SK-N-MC (cell line): ENCODE data around the gene AMIGO3.

Source experiments
- EZH2 ChIP-seq: fragments of 200-600 bp; sonication (generic); IDR thresholded peaks from one replicate; pipeline ENCODE4 v1.6.1; 2017; ENCODE audit warnings: antibody characterized with exemption
- FOXP2 ChIP-seq: optimal IDR thresholded peaks from 2 replicates; pipeline ENCODE3; 2011; ENCODE audit warnings: mild to moderate bottlenecking, moderate library complexity; ENCODE audit not compliant: insufficient read depth; ENCODE audit errors: extremely low read length, control extremely low read depth
- POLR2AphosphoS5 ChIP-seq: IDR thresholded peaks from 2 replicates; pipeline ENCODE4 v1.6.1; 2012; ENCODE audit warnings: mild to moderate bottlenecking, low read depth, low read length, borderline replicate concordance

DNA sequence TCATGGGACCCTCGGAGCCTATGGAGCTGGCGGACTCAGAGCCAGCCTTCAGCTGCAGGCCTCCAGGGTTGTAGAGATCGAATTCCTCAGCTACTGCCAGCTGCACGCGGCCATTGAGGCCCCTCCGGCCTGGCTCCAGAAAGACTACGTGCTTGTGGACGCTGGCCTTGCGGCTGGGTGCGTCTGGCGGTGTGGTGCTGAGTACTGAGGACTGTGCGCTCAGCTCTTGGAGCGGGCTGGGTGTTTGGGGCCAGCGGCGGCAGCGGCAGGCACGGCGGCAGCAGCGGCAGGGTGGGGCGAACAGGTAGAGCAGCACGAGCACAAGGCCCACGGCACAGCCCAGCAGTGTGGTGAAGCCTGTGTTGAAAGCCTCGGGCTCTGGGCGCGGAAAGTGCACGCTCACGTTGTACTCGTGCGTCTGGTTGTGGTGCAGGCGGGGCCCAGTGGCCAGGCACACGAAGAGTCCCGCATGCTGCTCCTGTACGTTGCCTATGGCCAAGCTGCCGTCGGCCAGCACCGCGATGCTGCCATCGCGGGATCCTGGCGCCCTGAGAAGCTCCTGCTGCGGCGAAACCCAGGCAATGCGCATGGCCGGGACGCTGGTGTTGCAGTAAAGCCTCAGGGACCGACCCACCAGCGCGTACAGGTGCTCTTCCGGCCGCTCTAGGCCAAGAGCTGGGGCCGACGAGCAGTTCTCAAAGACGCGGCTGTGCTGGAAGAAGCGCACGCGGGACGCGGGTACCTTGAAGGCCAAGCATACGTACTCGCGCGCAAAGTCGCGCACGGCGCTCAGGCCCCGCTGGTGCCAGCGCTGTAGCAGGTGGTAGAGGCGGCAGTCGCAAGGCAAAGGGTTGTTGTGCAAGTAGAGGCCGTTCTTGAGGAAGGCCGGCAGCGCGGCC lies 1.3 kb downstream of the AMIGO3 start:
- TF ChIP-seq POLR2AphosphoS5 (no peak), EZH2 (no peak), FOXP2 (no peak)
